Suprapubic skin (tissue), 3 donors: ENCODE data around the gene PSPN.

Experiments
- CTCF ChIP-seq, 2 donors: fragments of 200-600 bp in 1 of 2; fragments of 450-650 bp in 1 of 2; sonication (generic) in 1 of 2; IDR thresholded peaks; one replicate each; pipeline ENCODE4 v1.5.1; 2016 to 2019; ENCODE audit warnings: antibody characterized with exemption in 2 of 2, mild to moderate bottlenecking in 1 of 2, moderate library complexity in 1 of 2
- EP300 ChIP-seq: sonication (generic); formaldehyde crosslinking; IDR thresholded peaks from one replicate; pipeline ENCODE4 v1.6.1; 2017; ENCODE audit warnings: antibody characterized with exemption

GRCh38 chr19:6406401-6406800 is 30.7 kb upstream of the PSPN start:
- TF ChIP-seq CTCF (IDR thresholded peaks at IDR 0.05) (no peak), EP300 (no peak)
